H7 (cell line): Measurements from ENCODE around the gene TMEM198. TPM values are rescaled to one million over a fixed set of nuclear protein-coding genes. Genes with fewer than 3 reads are reported as not detected.

Experiments
- DNase-seq: peaks from one replicate; pipeline ENCODE4 v3.0.0; 2012
- H3K27me3 ChIP-seq: 2 replicates; pipeline ENCODE4 v1.6.0; 2011; ENCODE audit warnings: mild to moderate bottlenecking, low read length; ENCODE audit not compliant: control insufficient read depth, insufficient read depth
- H3K36me3 ChIP-seq: replicated peaks from 2 replicates; pipeline ENCODE4 v1.5.1; 2011; ENCODE audit warnings: low read length; ENCODE audit not compliant: control insufficient read depth, insufficient read depth
- H3K4me3 ChIP-seq: 2 replicates; pipeline ENCODE4 v1.5.1; 2011; ENCODE audit warnings: low read depth, mild to moderate bottlenecking, control low read depth, low read length, moderate library complexity; ENCODE audit not compliant: insufficient read depth
- total RNA-seq: library from RNA; depleted of rRNA; stranded (reverse); fragments of >200 nt; shearing (Covaris generic); gene quantifications from 2 replicates; pipeline ENCODE4 v1.2.3, GENCODE V29; 2014

Gene TMEM198
- total RNA-seq, 1 experiment from 2014 or later = 4.2 TPM

DNA sequence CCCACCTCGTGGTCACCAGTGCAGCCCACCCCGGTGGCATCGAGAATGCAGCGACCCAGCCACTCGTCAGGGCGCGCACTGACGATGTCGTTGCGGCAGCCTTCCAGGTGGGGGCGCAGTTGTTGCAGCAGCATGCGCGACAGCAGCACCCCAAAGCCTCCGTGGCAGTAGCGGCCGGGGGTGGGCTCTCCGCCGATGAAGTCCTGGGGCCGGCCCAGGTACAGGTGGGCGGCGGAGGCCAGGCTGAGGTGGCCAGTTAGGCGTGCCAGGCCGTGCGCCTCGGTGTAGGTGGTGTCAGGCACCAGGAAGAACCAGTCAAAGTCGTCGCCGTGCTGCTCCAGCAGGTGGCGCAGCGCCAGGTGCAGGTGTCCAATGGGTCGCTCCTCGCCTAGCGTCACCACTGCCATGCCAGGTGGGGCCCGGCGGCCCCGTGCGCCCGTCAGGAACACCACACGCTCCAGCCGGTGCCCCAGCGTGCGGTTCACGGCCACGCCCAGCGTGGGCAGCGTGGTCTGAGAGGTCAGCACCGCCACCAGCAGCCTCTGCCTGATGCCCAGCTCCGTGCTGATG is 2.1 kb upstream of the TMEM198 start:
- H3K4me3 ChIP-seq = peak overlapping the region; percentile 85
- peak; percentile 96 for DNase-seq
- H3K27me3 ChIP-seq = peaks cover 10% of the 10 kb centered on the region; the same call in 1 of the 2 replicates
- H3K36me3 ChIP-seq = peaks cover 10% of the 10 kb centered on the region

DNA sequence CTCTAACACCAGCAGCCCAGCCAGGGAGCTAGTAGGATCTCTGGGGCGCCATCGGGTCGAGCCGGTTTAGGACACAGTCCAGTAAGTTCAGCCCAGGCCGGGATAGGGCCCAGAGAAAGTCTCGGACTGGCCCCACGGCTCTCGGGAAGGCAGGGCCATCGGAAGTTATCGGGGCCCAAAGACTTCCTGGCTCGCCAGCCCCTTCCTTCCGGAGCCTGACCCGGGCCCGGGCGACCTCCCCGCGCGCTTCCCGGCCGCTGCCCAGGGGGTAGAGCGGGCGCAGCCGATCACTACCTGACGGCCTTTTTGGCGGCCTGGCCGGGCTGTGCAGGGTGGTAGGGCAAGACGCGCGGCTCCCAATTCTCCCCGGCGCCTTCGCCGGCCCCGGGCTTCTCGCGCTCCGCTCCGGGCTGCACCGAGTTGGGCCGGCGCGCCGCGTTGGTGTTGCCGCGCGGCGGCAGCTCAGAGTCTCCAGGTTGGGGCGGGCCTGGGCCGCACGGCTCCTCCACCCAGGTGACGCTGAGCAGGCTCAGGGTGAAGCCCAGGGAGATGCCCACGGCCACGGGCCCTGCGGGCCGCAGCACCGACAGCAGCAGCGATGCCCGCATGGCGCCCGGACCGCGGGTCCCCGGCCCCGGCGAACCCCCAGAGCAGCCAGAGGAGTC is 765 bp upstream of the TMEM198 start:
- peaks cover 10% of the 10 kb centered on the region; the same call in 1 of the 2 replicates for H3K27me3 ChIP-seq
- peak overlapping the region; percentile 85 for H3K4me3 ChIP-seq
- DNase-seq = peak; percentile 85
- peaks cover 10% of the 10 kb centered on the region for H3K36me3 ChIP-seq

DNA sequence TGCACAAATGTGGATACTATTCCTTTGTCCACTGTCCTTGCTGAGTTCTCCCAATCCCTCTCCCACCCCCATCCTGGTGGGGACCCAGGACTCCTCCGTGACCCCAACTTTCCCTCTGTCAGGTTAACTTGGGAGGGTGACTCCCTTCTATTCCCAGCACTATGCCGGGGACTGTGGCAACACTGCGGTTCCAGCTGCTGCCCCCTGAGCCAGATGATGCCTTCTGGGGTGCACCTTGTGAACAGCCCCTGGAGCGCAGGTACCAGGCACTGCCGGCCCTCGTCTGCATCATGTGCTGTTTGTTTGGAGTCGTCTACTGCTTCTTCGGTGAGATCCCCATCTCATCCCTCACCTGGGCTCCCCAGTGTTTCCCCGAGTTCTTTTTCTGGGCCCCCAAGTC is 739 bp downstream of the TMEM198 start:
- Histone ChIP-seq H3K4me3 (peak overlapping the region; percentile 64; the same call in 1 of the 2 replicates), H3K27me3 (peaks cover 10% of the 10 kb centered on the region; the same call in 1 of the 2 replicates), H3K36me3 (peaks cover 11% of the 10 kb centered on the region)
- DNase-seq = no peak

DNA sequence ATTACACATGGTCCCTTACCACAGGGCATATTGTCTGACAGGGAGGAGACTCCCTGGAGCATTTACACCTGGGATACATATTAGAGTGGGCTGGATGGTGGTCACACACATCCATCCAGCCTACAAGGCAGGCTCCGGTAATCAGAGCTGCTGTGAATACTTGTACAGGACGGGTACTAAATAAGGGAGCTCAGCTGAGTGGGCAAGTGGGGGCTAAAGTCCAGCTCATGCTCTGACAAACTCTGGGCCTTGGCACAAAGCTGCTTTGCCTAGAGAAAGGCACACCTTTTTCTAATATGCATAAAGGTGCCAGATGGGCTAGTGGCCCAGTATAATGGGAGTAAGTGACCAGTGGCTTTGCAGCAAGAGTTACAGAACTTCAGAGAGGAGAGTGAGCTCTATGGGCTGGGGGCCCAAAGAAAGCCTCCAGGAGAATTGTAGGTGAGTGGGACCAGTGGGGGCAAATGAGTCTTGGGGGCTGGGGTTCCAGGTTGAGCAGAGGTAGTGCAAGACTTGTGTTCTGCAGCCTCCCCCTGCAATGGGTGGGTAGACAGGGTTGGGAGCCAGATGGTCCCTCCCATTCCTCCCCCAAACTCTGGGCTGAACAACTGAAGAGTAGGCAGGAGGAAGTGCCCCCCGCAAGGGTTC is 1.6 kb downstream of the TMEM198 start:
- no peak for DNase-seq

DNA sequence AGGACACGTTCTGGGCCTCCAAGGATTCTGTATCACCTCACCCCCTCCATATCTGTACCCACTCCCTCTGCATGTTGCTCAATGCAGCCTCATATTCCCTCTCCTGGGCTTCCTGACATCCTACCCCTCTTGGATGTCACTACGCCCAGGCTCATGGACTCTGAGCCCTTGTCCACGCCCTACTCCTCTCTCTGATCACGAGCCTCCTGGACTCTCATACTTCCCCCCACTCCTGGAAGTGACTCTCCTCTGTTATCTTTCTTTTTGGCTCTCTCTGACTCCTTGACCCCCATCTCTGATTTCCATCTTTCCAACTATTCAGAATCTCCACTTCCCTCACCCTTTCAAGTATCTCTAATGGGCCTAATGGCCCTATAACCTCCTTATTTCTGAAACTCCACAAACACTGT is 2.1 kb downstream of the TMEM198 start:
- H3K27me3 ChIP-seq = peaks cover 11% of the 10 kb centered on the region; the same call in 1 of the 2 replicates
- peaks cover 8% of the 10 kb centered on the region for H3K36me3 ChIP-seq
- H3K4me3 ChIP-seq = no peak overlapping the region
- DNase-seq = no peak

More for the DNA sequence above, 1.6 kb downstream of the TMEM198 start:
- H3K27me3 ChIP-seq = peaks cover 10% of the 10 kb centered on the region; the same call in 1 of the 2 replicates
- peaks cover 13% of the 10 kb centered on the region for H3K36me3 ChIP-seq
- H3K4me3 ChIP-seq = no peak overlapping the region

DNA sequence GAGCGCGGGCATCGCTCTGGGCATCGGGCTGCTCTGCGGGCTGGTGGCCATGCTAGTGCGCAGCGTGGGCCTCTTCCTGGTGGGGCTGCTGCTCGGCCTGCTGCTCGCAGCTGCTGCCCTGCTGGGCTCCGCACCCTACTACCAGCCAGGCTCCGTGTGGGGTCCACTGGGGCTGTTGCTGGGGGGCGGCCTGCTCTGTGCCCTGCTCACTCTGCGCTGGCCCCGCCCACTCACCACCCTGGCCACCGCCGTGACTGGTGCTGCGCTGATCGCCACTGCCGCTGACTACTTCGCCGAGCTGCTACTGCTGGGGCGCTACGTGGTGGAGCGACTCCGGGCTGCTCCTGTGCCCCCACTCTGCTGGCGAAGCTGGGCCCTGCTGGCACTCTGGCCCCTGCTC is 3.8 kb downstream of the TMEM198 start:
- no peak for DNase-seq
- H3K27me3 ChIP-seq = peaks cover 16% of the 10 kb centered on the region; the same call in 1 of the 2 replicates
- peaks cover 3% of the 10 kb centered on the region for H3K36me3 ChIP-seq
- no peak overlapping the region for H3K4me3 ChIP-seq

DNA sequence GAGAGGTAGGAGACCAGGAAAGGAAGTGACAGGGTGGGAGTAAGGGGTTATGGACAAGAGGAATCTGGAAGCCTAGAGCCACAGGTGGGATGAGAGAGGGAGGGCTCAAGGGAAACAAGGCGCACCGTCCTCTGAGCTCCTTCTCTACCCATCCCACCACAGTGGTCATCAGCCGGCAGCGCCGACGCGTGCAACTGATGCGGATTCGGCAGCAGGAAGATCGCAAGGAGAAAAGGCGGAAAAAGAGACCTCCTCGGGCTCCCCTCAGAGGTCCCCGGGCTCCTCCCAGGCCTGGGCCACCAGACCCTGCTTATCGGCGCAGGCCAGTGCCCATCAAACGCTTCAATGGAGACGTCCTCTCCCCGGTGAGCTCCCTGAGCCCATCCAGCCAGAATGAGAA is 5.2 kb downstream of the TMEM198 start:
- peaks cover 3% of the 10 kb centered on the region for H3K36me3 ChIP-seq
- no peak overlapping the region for H3K4me3 ChIP-seq
- DNase-seq = no peak
- peaks cover 26% of the 10 kb centered on the region for H3K27me3 ChIP-seq

DNA sequence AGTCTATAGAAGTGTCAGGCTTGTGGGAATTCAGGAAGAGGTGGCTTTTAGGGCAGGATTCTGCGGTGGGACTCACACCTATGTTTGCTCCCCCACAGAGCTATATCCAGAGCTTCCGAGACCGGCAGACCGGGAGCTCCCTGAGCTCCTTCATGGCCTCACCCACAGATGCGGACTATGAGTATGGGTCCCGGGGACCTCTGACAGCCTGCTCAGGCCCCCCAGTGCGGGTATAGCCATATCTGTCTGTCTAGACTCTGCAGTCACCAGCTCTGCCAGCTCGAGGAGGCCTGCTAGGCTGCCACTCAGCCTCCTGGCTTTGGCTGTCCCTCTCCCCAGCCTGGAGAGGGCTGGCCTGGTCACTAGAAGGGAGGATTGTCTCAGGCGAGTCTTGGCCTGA is 5.8 kb downstream of the TMEM198 start:
- no peak overlapping the region for H3K4me3 ChIP-seq
- DNase-seq = no peak
- H3K27me3 ChIP-seq = peaks cover 20% of the 10 kb centered on the region
- H3K36me3 ChIP-seq = peaks cover 3% of the 10 kb centered on the region

DNA sequence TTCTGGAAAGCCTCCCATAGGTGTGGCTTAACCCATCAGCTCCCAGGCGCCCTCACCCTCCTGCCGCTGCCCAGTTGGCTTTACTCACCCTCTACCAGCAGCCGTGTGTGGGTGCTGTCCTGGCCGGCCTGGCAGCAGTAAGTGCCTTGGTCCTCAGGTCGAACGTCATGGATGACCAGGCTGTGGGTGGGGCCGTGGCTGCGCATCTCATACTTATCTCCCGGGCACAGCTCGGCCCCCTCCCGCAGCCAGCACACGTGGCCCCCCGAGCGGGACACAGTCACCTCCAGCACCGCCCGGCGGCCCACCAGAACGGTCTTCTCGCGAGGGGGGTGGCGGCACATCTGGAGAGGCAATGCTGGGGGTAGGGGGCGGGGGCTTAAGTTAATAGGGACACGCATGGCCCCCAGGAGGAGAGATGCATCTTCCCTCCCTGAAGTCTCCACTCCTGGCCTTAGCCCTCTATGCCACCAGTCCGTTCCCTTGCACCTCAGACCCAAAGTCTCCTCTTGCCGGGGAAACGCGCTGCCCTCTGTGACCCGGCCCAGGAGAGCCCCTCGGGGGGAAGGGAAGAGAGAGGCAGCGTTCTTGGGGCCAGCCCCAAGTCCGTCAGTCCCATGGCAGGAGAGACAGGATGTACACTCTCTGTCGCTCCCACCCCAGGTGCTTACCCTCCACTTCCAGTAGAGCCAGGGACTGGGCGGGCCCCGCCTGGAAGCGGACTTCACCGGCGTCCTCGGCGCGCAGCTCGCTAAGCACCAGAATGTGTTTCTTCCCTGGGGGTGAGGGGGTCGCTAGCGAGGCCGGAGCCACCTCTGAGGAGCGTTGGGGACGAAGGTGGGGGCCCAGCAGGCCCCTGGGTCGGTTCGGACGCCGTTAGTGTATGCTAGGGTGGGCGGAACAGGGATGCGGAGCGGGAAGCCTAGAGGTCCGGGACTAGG is 7.9 kb downstream of the TMEM198 start:
- peak; percentile 92 for DNase-seq
- peak overlapping the region; percentile 76 for H3K4me3 ChIP-seq
- H3K27me3 ChIP-seq = peaks cover 16% of the 10 kb centered on the region
- peaks cover 4% of the 10 kb centered on the region for H3K36me3 ChIP-seq

DNA sequence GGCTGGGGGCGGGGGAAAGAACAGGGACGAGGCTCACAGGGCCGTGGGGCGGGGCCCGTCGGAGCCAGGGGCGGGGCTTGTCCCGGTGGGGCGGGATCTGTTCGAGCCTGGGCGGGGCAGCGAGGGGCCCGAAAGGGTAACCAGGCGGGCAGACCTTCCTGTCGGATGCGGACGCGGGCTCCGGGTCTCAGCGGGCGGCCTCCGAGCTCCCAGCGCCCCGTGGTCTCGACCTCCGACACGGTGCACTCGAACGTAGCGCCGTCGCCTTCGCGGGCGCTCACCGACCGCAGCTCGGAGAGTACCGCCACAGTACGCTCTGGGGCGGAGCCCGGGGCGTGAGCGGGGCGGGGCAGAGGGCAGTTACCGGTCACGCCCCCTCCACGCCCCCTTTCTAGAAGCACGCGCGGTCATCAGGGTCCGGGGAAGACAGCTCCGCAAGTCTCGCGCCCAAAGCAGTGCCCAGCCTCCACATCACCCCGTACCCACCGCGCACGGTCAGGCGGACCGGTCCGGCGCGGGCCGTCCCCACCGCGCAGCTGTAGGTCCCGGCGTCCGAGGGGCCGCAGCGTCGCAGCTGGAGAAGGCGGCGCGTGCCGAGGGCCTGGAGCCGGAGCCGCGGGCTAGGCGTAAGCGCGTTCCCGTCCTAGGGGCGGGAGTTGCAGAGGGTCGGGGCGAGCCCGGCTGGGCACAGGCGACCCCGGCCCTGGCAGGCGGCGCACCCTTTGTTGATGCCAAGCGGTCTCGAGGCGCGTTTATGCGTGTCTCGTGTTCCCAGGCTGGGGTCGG is 8.7 kb downstream of the TMEM198 start:
- H3K36me3 ChIP-seq = peaks cover 4% of the 10 kb centered on the region
- peak; percentile 99 for DNase-seq
- H3K4me3 ChIP-seq = peak overlapping the region; percentile 76
- peaks cover 16% of the 10 kb centered on the region for H3K27me3 ChIP-seq

DNA sequence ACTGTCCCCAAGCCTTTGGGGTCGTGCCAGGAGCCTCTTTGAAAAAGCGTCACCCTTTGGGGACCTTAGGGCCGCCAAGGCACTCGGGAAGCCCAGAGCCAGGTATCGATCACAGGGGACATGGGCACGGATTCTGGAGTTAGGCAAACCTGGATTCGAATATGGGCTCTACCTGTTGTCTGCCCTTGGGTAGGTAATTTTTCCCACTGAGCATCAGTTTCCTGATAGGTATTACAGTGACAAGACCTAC is 9.3 kb downstream of the TMEM198 start:
- H3K36me3 ChIP-seq = peaks cover 4% of the 10 kb centered on the region
- peak overlapping the region; percentile 76 for H3K4me3 ChIP-seq
- no peak for DNase-seq
- peaks cover 16% of the 10 kb centered on the region for H3K27me3 ChIP-seq

DNA sequence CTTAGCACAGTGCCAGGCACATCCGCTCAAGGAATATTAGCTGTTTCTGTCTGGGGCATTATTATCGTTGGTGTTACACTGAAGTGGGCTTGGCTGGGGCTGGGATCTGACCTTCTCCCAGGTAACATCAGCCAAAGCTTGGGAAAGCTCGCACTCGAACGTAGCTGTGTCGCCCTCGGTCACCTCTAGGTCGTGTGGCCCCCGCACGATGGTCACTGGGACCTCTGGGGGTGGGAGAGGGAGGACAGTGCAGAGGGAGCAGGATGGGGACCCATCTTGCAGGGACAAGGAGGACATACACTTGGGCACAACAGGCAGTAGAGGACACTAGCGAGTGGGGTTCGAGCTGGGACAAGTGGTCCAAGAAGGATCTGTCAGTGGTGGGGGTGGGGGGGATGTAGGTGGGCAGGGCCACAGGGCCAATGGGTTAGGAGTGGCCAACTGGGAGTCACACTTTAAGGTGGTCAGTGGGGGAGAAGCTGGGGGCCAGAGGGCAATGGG is 9.7 kb downstream of the TMEM198 start:
- no peak overlapping the region for H3K4me3 ChIP-seq
- H3K36me3 ChIP-seq = peaks cover 4% of the 10 kb centered on the region
- DNase-seq = no peak
- peaks cover 16% of the 10 kb centered on the region for H3K27me3 ChIP-seq

DNA sequence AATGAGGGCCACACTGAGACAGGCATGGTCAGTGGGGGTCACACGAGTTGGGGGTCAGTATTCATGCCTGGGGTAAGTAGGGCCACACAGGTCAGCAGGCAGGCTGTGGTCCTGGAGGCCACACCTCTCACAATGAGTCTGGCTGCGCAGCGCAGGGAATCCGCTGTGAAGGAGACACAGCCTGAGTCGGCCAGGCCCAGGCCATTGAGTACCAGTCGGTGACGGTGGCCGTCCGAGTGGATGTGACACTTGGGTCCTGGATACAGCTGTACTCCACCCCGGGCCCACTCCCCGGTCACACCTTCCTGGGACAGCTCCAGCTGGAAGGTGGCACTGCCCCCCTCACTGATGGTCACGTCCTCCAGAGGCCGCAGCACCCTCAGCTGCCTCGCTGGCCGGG is 10.5 kb downstream of the TMEM198 start:
- no peak overlapping the region for H3K4me3 ChIP-seq
- no peak for DNase-seq
- peaks cover 3% of the 10 kb centered on the region for H3K36me3 ChIP-seq
- peaks cover 16% of the 10 kb centered on the region for H3K27me3 ChIP-seq

DNA sequence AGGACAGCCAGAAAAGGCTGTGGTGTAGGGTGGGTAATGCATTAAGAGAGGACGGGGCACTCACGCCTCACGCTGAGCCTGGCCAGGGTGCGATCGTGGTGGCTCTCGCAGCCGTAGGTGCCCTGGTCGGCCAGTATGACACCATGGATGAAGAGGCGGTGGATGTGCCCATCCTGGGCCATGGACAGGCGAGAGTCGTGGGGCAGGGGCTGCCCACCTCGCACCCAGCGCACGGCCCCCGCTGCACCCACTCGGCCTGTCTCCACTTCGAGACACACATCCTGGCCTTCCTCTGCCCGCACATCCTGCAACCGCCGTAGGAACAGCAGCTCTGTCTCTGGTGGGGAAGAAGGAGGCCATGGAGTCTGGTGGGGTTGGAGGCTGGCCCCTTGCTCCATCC is 12.1 kb downstream of the TMEM198 start:
- peaks cover 1% of the 10 kb centered on the region for H3K36me3 ChIP-seq
- H3K27me3 ChIP-seq = peaks cover 15% of the 10 kb centered on the region
- DNase-seq = no peak
- H3K4me3 ChIP-seq = no peak overlapping the region
